ENCODE data around the gene CD53. TPM values are rescaled to one million over a fixed set of nuclear protein-coding genes. Genes with fewer than 3 reads are reported as not detected.

Gene CD53
- total and polyA plus RNA-seq, 4 donors: 15.7 to 39.9 (median 20.9) TPM

DNA sequence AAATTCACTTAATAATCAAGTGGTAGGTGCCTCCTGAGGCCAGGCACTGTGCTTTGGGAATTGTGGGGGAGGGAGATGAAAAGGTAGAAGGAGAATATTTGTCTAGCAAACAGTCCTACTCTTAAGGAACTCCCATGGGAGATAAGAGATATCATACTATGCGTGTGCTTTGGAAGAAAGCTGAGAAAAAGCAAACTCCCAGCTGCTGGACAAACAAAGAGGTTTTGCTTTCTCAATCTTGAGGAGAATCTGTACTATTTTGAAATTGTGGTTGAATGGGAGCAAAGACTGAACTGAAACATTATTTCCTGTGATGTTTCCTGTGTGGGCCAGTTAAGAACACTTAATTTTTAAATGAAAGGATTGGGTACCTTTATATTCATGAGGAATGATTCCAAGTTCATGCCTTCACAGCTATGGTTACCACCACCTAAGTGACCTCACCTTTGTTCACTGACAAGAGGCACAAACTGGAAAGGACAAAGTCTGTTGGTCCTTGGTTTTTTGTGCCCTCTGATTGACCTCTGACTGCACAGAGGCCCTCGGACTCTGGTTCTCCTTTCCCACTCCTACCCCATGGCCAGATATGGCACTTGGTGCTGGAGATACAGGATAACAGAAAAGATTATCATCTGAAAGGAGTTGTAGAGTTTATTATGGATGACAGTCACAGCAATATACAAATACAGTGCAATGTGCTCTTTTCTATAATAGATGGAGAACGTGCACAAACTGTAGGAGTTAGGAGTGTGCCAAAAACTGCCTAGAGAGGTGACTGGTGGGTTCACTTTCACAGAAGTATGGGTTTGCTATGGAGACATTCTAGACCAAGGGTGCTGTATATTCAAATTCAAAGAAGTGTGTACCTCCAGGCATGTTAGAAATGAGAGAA, 1.6 kb downstream of the CD53 start:
- no peak overlapping the region for H3K27ac ChIP-seq (ENCODE audit: low read depth, low read length)
- H3K36me3 ChIP-seq (ENCODE audit: control insufficient read depth, insufficient read depth, low read length): no peaks in the 10 kb centered on the region
- no peaks in the 10 kb centered on the region for H3K4me1 ChIP-seq (ENCODE audit: control insufficient read depth, insufficient read depth, low read length)
- no peaks in the 10 kb centered on the region for H3K9me3 ChIP-seq (ENCODE audit: control insufficient read depth, insufficient read depth, low read length)
- WGBS (ENCODE audit: insufficient coverage): 60% methylated on average over 1 of the region's 3 CpGs
- no peaks in the 10 kb centered on the region for H3K27me3 ChIP-seq (ENCODE audit: control insufficient read depth, insufficient read depth, low read length)
- no peak for DNase-seq (ENCODE audit: low read depth in 4 of 6, low spot score in 6 of 6)
- no peak overlapping the region for H3K4me3 ChIP-seq (ENCODE audit: low read depth, low read length)

GRCh38 chr1:110875216-110875731, 2.3 kb downstream of the CD53 start:
- Histone ChIP-seq H3K4me3 (ENCODE audit: low read depth, low read length) (no peak overlapping the region), H3K4me1 (ENCODE audit: control insufficient read depth, insufficient read depth, low read length) (no peaks in the 10 kb centered on the region), H3K27me3 (ENCODE audit: control insufficient read depth, insufficient read depth, low read length) (no peaks in the 10 kb centered on the region), H3K9me3 (ENCODE audit: control insufficient read depth, insufficient read depth, low read length) (no peaks in the 10 kb centered on the region), H3K36me3 (ENCODE audit: control insufficient read depth, insufficient read depth, low read length) (no peaks in the 10 kb centered on the region), H3K27ac (ENCODE audit: low read depth, low read length) (no peak overlapping the region)
- DNase-seq (ENCODE audit: low read depth in 4 of 6, low spot score in 6 of 6): no peak
- 83% methylated on average over 3 of the region's 3 CpGs for WGBS (ENCODE audit: insufficient coverage)

- Histone ChIP-seq H3K4me1 (ENCODE audit: control insufficient read depth, insufficient read depth, low read length) (no peaks in the 10 kb centered on the region), H3K27me3 (ENCODE audit: control insufficient read depth, insufficient read depth, low read length) (no peaks in the 10 kb centered on the region), H3K36me3 (ENCODE audit: control insufficient read depth, insufficient read depth, low read length) (no peaks in the 10 kb centered on the region), H3K9me3 (ENCODE audit: control insufficient read depth, insufficient read depth, low read length) (no peaks in the 10 kb centered on the region), H3K27ac (ENCODE audit: low read depth, low read length) (no peak overlapping the region), H3K4me3 (ENCODE audit: low read depth, low read length) (no peak overlapping the region)
- no peak for DNase-seq (ENCODE audit: low read depth in 4 of 6, low spot score in 6 of 6)
- WGBS (ENCODE audit: insufficient coverage): no CpG with 5 or more reads among the region's 1 CpG
Measured at GRCh38 chr1:110876748-110877341, 3.9 kb downstream of the CD53 start.

- no peak for DNase-seq (ENCODE audit: low read depth in 4 of 6, low spot score in 6 of 6)
- Histone ChIP-seq H3K4me3 (ENCODE audit: low read depth, low read length) (no peak overlapping the region), H3K27me3 (ENCODE audit: control insufficient read depth, insufficient read depth, low read length) (no peaks in the 10 kb centered on the region), H3K36me3 (ENCODE audit: control insufficient read depth, insufficient read depth, low read length) (no peaks in the 10 kb centered on the region), H3K9me3 (ENCODE audit: control insufficient read depth, insufficient read depth, low read length) (no peaks in the 10 kb centered on the region), H3K27ac (ENCODE audit: low read depth, low read length) (no peak overlapping the region), H3K4me1 (ENCODE audit: control insufficient read depth, insufficient read depth, low read length) (no peaks in the 10 kb centered on the region)
- WGBS (ENCODE audit: insufficient coverage): 88% methylated on average over 3 of the region's 6 CpGs
Measured at GRCh38 chr1:110877364-110877763, 4.4 kb downstream of the CD53 start.

DNA sequence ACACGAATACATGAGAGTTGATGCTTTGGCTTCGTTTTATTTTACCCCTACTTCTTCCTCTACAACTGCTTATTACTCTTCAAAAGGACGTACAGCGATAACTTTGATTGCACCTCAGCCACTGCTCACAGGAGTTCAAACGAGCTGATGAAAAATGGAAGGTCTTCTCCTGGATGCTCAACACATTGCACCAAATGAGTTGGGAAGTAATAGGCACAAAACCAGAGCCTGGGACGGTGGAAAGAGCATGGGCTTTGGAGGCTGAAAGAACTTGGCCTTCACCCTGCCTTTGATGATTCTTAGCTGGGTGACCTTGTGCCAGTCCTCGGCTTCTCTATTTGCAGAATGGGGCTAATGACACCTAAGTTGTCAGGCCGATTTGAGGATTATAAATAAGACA, 4.8 kb downstream of the CD53 start:
- Histone ChIP-seq H3K27me3 (ENCODE audit: control insufficient read depth, insufficient read depth, low read length) (no peaks in the 10 kb centered on the region), H3K27ac (ENCODE audit: low read depth, low read length) (no peak overlapping the region), H3K36me3 (ENCODE audit: control insufficient read depth, insufficient read depth, low read length) (no peaks in the 10 kb centered on the region), H3K9me3 (ENCODE audit: control insufficient read depth, insufficient read depth, low read length) (no peaks in the 10 kb centered on the region), H3K4me1 (ENCODE audit: control insufficient read depth, insufficient read depth, low read length) (no peaks in the 10 kb centered on the region), H3K4me3 (ENCODE audit: low read depth, low read length) (no peak overlapping the region)
- WGBS (ENCODE audit: insufficient coverage): 77% methylated on average over 3 of the region's 8 CpGs
- DNase-seq (ENCODE audit: low read depth in 4 of 6, low spot score in 6 of 6): no peak

GRCh38 chr1:110878591-110878990, 5.6 kb downstream of the CD53 start:
- no peaks in the 10 kb centered on the region for H3K4me1 ChIP-seq (ENCODE audit: control insufficient read depth, insufficient read depth, low read length)
- no peak overlapping the region for H3K4me3 ChIP-seq (ENCODE audit: low read depth, low read length)
- WGBS (ENCODE audit: insufficient coverage): no CpG with 5 or more reads among the region's 2 CpGs
- no peaks in the 10 kb centered on the region for H3K27me3 ChIP-seq (ENCODE audit: control insufficient read depth, insufficient read depth, low read length)
- H3K27ac ChIP-seq (ENCODE audit: low read depth, low read length): no peak overlapping the region
- H3K9me3 ChIP-seq (ENCODE audit: control insufficient read depth, insufficient read depth, low read length): no peaks in the 10 kb centered on the region
- DNase-seq (ENCODE audit: low read depth in 4 of 6, low spot score in 6 of 6): no peak
- no peaks in the 10 kb centered on the region for H3K36me3 ChIP-seq (ENCODE audit: control insufficient read depth, insufficient read depth, low read length)

DNA sequence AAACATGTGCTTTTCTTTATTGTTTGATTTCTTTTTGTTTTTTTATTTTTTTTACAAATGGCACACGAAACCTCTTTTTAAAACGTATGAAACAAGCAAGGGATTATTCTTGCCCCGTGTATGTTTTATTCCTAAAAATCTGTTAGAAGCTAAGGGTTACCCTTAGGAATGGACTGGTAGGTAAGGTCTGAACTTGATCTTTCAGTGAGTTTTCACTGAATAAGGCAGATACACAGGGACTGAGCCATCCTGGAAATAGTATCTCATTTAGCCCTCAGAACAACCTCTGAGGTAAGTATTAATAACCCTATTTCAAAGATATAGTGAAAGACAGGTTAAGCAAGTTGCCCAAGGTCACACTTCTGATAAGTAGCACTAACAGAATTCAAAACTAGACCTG, 6.0 kb downstream of the CD53 start:
- no peak overlapping the region for H3K4me3 ChIP-seq (ENCODE audit: low read depth, low read length)
- 80% methylated on average over 1 of the region's 3 CpGs for WGBS (ENCODE audit: insufficient coverage)
- no peak overlapping the region for H3K27ac ChIP-seq (ENCODE audit: low read depth, low read length)
- H3K9me3 ChIP-seq (ENCODE audit: control insufficient read depth, insufficient read depth, low read length): no peaks in the 10 kb centered on the region
- no peaks in the 10 kb centered on the region for H3K27me3 ChIP-seq (ENCODE audit: control insufficient read depth, insufficient read depth, low read length)
- DNase-seq (ENCODE audit: low read depth in 4 of 6, low spot score in 6 of 6): no peak
- H3K36me3 ChIP-seq (ENCODE audit: control insufficient read depth, insufficient read depth, low read length): no peaks in the 10 kb centered on the region
- H3K4me1 ChIP-seq (ENCODE audit: control insufficient read depth, insufficient read depth, low read length): no peaks in the 10 kb centered on the region

DNA sequence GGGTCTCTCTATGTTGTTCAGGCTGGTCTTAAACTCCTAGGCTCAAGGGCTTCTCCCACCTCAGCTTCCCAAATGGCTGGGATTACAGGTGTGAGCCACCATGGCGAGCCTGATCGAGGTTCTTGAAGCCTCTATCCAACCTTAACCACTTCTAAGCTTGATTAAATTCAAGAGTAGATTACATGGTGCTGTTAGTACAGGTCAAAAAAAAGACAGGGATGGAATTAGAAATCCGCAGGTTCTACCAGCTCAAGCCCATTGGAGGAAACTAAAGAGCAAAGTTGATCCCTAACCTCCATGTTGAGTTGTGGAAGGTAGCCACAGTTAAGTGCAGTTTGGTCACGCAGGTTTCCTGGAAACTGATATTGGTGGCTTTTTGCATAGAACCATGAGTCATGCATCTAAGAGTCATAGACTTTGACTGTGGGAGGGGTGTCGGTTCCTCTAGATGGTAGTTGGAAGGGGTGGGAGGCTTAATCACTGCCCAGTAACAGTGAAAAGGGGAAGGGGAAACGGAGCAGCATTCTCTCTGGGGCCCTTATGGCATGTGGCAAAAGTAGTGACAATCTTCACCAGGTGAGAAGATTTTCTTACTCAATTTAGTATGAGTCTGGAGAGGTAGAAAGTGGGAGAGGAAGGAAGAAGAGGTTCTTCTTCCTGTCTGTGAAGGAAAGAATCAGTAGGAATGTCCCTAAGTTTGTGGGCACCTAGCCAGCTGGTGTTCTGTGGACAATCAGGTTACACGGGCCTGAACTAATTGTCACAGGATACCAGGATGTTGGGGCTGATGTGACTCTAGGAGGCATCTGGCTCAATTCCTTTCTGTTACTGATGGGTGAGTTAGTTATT, 7.0 kb downstream of the CD53 start:
- 75% methylated on average over 5 of the region's 7 CpGs for WGBS (ENCODE audit: insufficient coverage)
- H3K9me3 ChIP-seq (ENCODE audit: control insufficient read depth, insufficient read depth, low read length): no peaks in the 10 kb centered on the region
- DNase-seq (ENCODE audit: low read depth in 4 of 6, low spot score in 6 of 6): no peak
- H3K36me3 ChIP-seq (ENCODE audit: control insufficient read depth, insufficient read depth, low read length): no peaks in the 10 kb centered on the region
- H3K4me1 ChIP-seq (ENCODE audit: control insufficient read depth, insufficient read depth, low read length): no peaks in the 10 kb centered on the region
- H3K27ac ChIP-seq (ENCODE audit: low read depth, low read length): no peak overlapping the region
- H3K27me3 ChIP-seq (ENCODE audit: control insufficient read depth, insufficient read depth, low read length): no peaks in the 10 kb centered on the region
- no peak overlapping the region for H3K4me3 ChIP-seq (ENCODE audit: low read depth, low read length)

DNA sequence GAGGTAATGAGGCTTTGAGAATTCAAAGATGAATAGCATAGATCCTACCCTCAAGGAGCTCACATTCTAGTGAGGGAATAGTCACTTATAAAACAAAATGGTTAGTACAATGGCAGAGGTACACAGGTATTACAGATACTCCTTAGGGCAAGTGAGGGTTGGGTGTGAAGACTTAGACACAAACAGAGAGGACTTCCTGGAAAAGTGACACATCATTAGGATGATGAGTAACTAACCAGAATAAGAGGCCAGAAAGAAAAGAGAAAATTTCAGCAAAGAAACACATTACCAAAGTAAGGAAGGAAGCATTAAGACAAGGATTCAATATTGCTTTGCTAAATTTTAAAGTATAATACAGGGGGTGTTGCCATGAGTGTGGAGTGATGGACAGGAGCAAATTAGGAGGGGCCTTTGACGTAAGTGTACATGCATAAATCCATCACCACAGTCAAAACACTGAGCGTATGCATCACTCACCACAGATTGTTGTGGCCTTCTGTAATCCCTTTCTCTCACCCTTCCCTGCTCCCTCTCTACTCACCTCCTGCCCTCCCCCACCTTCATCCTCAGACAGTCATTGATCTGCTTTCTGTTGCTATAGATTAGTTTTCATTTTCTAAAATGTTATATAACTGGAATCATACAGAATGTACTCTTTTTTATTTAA, 7.9 kb downstream of the CD53 start:
- H3K27me3 ChIP-seq (ENCODE audit: control insufficient read depth, insufficient read depth, low read length): no peaks in the 10 kb centered on the region
- H3K4me3 ChIP-seq (ENCODE audit: low read depth, low read length): no peak overlapping the region
- H3K4me1 ChIP-seq (ENCODE audit: control insufficient read depth, insufficient read depth, low read length): no peaks in the 10 kb centered on the region
- WGBS (ENCODE audit: insufficient coverage): no CpG with 5 or more reads among the region's 2 CpGs
- no peaks in the 10 kb centered on the region for H3K9me3 ChIP-seq (ENCODE audit: control insufficient read depth, insufficient read depth, low read length)
- no peak overlapping the region for H3K27ac ChIP-seq (ENCODE audit: low read depth, low read length)
- H3K36me3 ChIP-seq (ENCODE audit: control insufficient read depth, insufficient read depth, low read length): no peaks in the 10 kb centered on the region
- DNase-seq (ENCODE audit: low read depth in 4 of 6, low spot score in 6 of 6): no peak

Data from spinal cord (tissue), 10 donors.